ENCODE measurements around the gene CALCB. TPM values are rescaled to one million over a fixed set of nuclear protein-coding genes. Genes with fewer than 3 reads are reported as not detected.

The CALCB gene
- total and polyA plus RNA-seq, 7 donors = 0.28 to 6.1 (median 0.95) TPM; not detected in 2

GRCh38 chr11:15095736-15096228 is 22.4 kb downstream of the CALCB start:
- Histone ChIP-seq H3K27ac (no peak overlapping the region), H3K36me3 (no peaks in the 10 kb centered on the region), H3K4me1 (no peaks in the 10 kb centered on the region), H3K27me3 (no peaks in the 10 kb centered on the region), H3K9me3 (no peaks in the 10 kb centered on the region), H3K4me3 (no peak overlapping the region)
- TF ChIP-seq POLR2A (IDR thresholded peaks at IDR 0.05) (no peak), CTCF (IDR thresholded peaks at IDR 0.05) (no peak)
- DNase-seq = no peak
- WGBS, 2 donors = 94% methylated on average over 2 of the region's 2 CpGs
- intact Hi-C loops (cut with DNase I) = no loop called here

- Histone ChIP-seq H3K9me3 (no peaks in the 10 kb centered on the region), H3K4me1 (no peaks in the 10 kb centered on the region), H3K27ac (no peak overlapping the region), H3K4me3 (no peak overlapping the region), H3K27me3 (no peaks in the 10 kb centered on the region), H3K36me3 (no peaks in the 10 kb centered on the region)
- DNase-seq = no peak
- 90 to 94% methylated on average over 3 of the region's 3 CpGs for WGBS, 2 donors
- TF ChIP-seq EP300 (IDR thresholded peaks at IDR 0.05) (no peak), POLR2AphosphoS5 (IDR thresholded peaks at IDR 0.05) (no peak), CTCF (IDR thresholded peaks at IDR 0.05) (no peak), POLR2A (IDR thresholded peaks at IDR 0.05) (no peak)
- intact Hi-C loops (cut with DNase I) = no loop called here
Measured at GRCh38 chr11:15097411-15097810, 24.0 kb downstream of the CALCB start.

DNA sequence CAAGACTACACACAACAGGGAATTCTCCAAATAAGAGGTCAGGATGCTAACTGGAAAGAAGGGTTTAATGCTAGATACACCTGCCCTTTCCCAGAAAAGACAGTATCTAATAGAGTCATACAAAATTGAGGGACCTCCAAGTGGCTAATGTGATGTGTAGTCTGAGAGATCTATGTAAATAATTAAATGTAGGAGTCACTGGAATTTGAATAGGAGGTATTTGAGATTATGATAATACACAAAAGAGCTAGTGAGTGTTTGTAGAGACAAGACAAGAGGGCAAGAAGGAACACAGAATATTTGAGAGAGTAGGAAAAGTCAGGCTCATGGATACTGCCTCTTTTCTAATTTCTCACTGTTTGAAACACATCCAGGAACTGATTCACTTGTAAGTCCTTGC is 25.9 kb downstream of the CALCB start:
- intact Hi-C loops (cut with DNase I) = no loop called here
- TF ChIP-seq POLR2A (IDR thresholded peaks at IDR 0.05) (no peak), POLR2AphosphoS5 (IDR thresholded peaks at IDR 0.05) (no peak), EP300 (IDR thresholded peaks at IDR 0.05) (no peak), CTCF (IDR thresholded peaks at IDR 0.05) (no peak)
- no peaks in the 10 kb centered on the region for H3K4me1 ChIP-seq
- no peak for DNase-seq
- no peaks in the 10 kb centered on the region for H3K27me3 ChIP-seq
- no peaks in the 10 kb centered on the region for H3K36me3 ChIP-seq
- no peak overlapping the region for H3K27ac ChIP-seq
- no peak overlapping the region for H3K4me3 ChIP-seq
- H3K9me3 ChIP-seq = peaks cover 0 to 2% (median 0%) of the 10 kb centered on the region in 4 donors

- intact Hi-C loops (cut with DNase I) = loop anchor here (1.0 to 5.0 kb wide), 2 partner anchors 107 to 1511 kb away; no protein-coding TSS in a partner anchor
- Histone ChIP-seq H3K27ac (no peak overlapping the region), H3K27me3 (no peaks in the 10 kb centered on the region), H3K36me3 (no peaks in the 10 kb centered on the region), H3K9me3 (peaks cover 0 to 2% (median 0%) of the 10 kb centered on the region in 4 donors), H3K4me3 (no peak overlapping the region), H3K4me1 (no peaks in the 10 kb centered on the region)
- DNase-seq = peak; percentile 81
- 25 to 27% methylated on average over 8 of the region's 8 CpGs for WGBS, 2 donors
- TF ChIP-seq CTCF (IDR thresholded peaks at IDR 0.05) = peak; percentile 47 to 95 (median 72)
- TF ChIP-seq POLR2AphosphoS5 (IDR thresholded peaks at IDR 0.05) = no peak
Measured at GRCh38 chr11:15101072-15101709, 27.8 kb downstream of the CALCB start.

DNA sequence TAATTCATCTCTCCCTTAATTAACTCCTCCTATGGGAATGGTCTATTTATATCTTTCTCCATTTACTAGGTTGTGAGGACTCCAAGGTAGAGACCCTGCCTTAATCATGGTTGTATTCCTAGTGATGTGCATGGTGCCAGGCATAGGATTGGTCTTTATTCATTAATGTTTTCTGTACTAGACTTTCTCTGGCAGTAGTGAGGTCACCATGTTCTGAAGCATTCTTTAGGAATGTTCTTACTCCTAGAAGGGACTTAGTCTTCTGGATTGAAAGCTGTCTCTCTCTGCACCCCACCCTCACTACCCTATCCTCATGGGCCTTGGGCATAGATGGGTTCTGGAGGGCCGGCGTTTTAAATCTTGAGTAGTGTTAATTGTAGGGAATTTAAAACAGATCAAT is 30.8 kb downstream of the CALCB start:
- WGBS, 2 donors = 97 to 98% methylated on average over 2 of the region's 2 CpGs
- intact Hi-C loops (cut with DNase I) = loop anchor here (5.0 kb wide), 1 partner anchor 1508 kb away; no protein-coding TSS in a partner anchor
- Histone ChIP-seq H3K4me1 (no peaks in the 10 kb centered on the region), H3K27me3 (no peaks in the 10 kb centered on the region), H3K4me3 (no peak overlapping the region), H3K36me3 (no peaks in the 10 kb centered on the region), H3K9me3 (peaks cover 0 to 2% (median 0%) of the 10 kb centered on the region in 4 donors), H3K27ac (no peak overlapping the region)
- no peak for DNase-seq
- TF ChIP-seq POLR2A (IDR thresholded peaks at IDR 0.05) (no peak), EP300 (IDR thresholded peaks at IDR 0.05) (no peak), CTCF (IDR thresholded peaks at IDR 0.05) (no peak), POLR2AphosphoS5 (IDR thresholded peaks at IDR 0.05) (no peak)
